ENCODE data around the gene RGS11.

RGS11 gene

GRCh38 chr16:290681-291405 is 15.1 kb upstream of the RGS11 start:
- Histone ChIP-seq H3K18ac (ENCODE audit: low read length) (no peak overlapping the region), H2AFZ (ENCODE audit: insufficient read depth, low read length, poor library complexity) (no peak overlapping the region), H3K4ac (ENCODE audit: low read depth, low read length) (no peak overlapping the region), H4K12ac (ENCODE audit: low read depth, low read length) (no peak overlapping the region), H3K4me3 (ENCODE audit: low read depth, low read length) (no peak overlapping the region), H3K36me3 (ENCODE audit: control insufficient read depth in 1 of 2, insufficient read depth in 2 of 2, low read length in 2 of 2) (peaks cover 62 to 66% of the 10 kb centered on the region in 2 experiments), H2BK120ac (ENCODE audit: insufficient read depth, low read length, poor library complexity) (no peak overlapping the region), H3K9me3 (ENCODE audit: insufficient read depth, low read depth, low read length) (peaks cover 8% of the 10 kb centered on the region), H2AK5ac (ENCODE audit: low read length) (no peak overlapping the region), H3K79me2 (ENCODE audit: control insufficient read depth, insufficient read depth, low read length, poor library complexity) (no peaks in the 10 kb centered on the region), H4K8ac (ENCODE audit: low read depth, low read length) (no peak overlapping the region), H3K4me2 (ENCODE audit: low read length) (no peak overlapping the region), H3K9ac (ENCODE audit: low read length) (no peak overlapping the region), H3K27me3 (ENCODE audit: insufficient read depth, low read length) (no peaks in the 10 kb centered on the region), H3K4me1 (ENCODE audit: control insufficient read depth in 1 of 2, insufficient read depth in 2 of 2, low read length in 2 of 2) (no peaks in the 10 kb centered on the region), H3K27ac (ENCODE audit: low read depth, low read length) (no peak overlapping the region), H3K79me1 (ENCODE audit: low read length) (no peaks in the 10 kb centered on the region), H3K23ac (ENCODE audit: low read length) (no peak overlapping the region), H4K91ac (ENCODE audit: low read depth, low read length) (no peak overlapping the region), H3K14ac (ENCODE audit: low read length) (no peak overlapping the region), H2BK12ac (ENCODE audit: low read length) (no peak overlapping the region), H2BK5ac (ENCODE audit: low read depth, low read length, poor library complexity) (no peak overlapping the region)
- DNase-seq, result no peak
- WGBS (ENCODE audit: extremely low coverage, insufficient coverage, insufficient read length), result no CpG with 5 or more reads among the region's 50 CpGs

GRCh38 chr16:290015-290680 is 14.4 kb upstream of the RGS11 start:
- no CpG with 5 or more reads among the region's 25 CpGs for WGBS (ENCODE audit: extremely low coverage, insufficient coverage, insufficient read length)

GRCh38 chr16:289395-289997 is 13.8 kb upstream of the RGS11 start:
- no peak overlapping the region for H4K91ac ChIP-seq (ENCODE audit: low read depth, low read length)
- WGBS (ENCODE audit: extremely low coverage, insufficient coverage, insufficient read length), result no CpG with 5 or more reads among the region's 22 CpGs
- H3K9ac ChIP-seq (ENCODE audit: low read length), result no peak overlapping the region
- no peak overlapping the region for H3K4me2 ChIP-seq (ENCODE audit: low read length)
- H3K79me1 ChIP-seq (ENCODE audit: low read length), result no peaks in the 10 kb centered on the region
- H2AK5ac ChIP-seq (ENCODE audit: low read length), result no peak overlapping the region
- H4K12ac ChIP-seq (ENCODE audit: low read depth, low read length), result no peak overlapping the region
- H3K4me3 ChIP-seq (ENCODE audit: low read depth, low read length), result no peak overlapping the region
- no peaks in the 10 kb centered on the region for H3K27me3 ChIP-seq (ENCODE audit: insufficient read depth, low read length)
- H2BK120ac ChIP-seq (ENCODE audit: insufficient read depth, low read length, poor library complexity), result no peak overlapping the region
- no peak overlapping the region for H4K8ac ChIP-seq (ENCODE audit: low read depth, low read length)
- DNase-seq, result no peak
- H3K14ac ChIP-seq (ENCODE audit: low read length), result no peak overlapping the region
- H2BK5ac ChIP-seq (ENCODE audit: low read depth, low read length, poor library complexity), result no peak overlapping the region
- no peak overlapping the region for H3K18ac ChIP-seq (ENCODE audit: low read length)
- no peaks in the 10 kb centered on the region for H3K79me2 ChIP-seq (ENCODE audit: control insufficient read depth, insufficient read depth, low read length, poor library complexity)
- peaks cover 10% of the 10 kb centered on the region for H3K9me3 ChIP-seq (ENCODE audit: insufficient read depth, low read depth, low read length)
- no peak overlapping the region for H3K27ac ChIP-seq (ENCODE audit: low read depth, low read length)
- no peaks in the 10 kb centered on the region for H3K4me1 ChIP-seq (ENCODE audit: control insufficient read depth in 1 of 2, insufficient read depth in 2 of 2, low read length in 2 of 2)
- no peak overlapping the region for H2AFZ ChIP-seq (ENCODE audit: insufficient read depth, low read length, poor library complexity)
- peaks cover 64 to 65% of the 10 kb centered on the region in 2 experiments for H3K36me3 ChIP-seq (ENCODE audit: control insufficient read depth in 1 of 2, insufficient read depth in 2 of 2, low read length in 2 of 2)
- no peak overlapping the region for H2BK12ac ChIP-seq (ENCODE audit: low read length)
- H3K4ac ChIP-seq (ENCODE audit: low read depth, low read length), result no peak overlapping the region
- H3K23ac ChIP-seq (ENCODE audit: low read length), result no peak overlapping the region

More at GRCh38 chr16:290015-290680, 14.4 kb upstream of the RGS11 start:
- no peak for DNase-seq
- Histone ChIP-seq H4K12ac (ENCODE audit: low read depth, low read length) (peak overlapping the region; percentile 15), H3K4ac (ENCODE audit: low read depth, low read length) (no peak overlapping the region), H3K14ac (ENCODE audit: low read length) (no peak overlapping the region), H3K79me2 (ENCODE audit: control insufficient read depth, insufficient read depth, low read length, poor library complexity) (no peaks in the 10 kb centered on the region), H3K4me3 (ENCODE audit: low read depth, low read length) (no peak overlapping the region), H3K27ac (ENCODE audit: low read depth, low read length) (no peak overlapping the region), H3K36me3 (ENCODE audit: control insufficient read depth in 1 of 2, insufficient read depth in 2 of 2, low read length in 2 of 2) (peaks cover 62 to 65% of the 10 kb centered on the region in 2 experiments), H2BK5ac (ENCODE audit: low read depth, low read length, poor library complexity) (no peak overlapping the region), H4K91ac (ENCODE audit: low read depth, low read length) (no peak overlapping the region), H4K8ac (ENCODE audit: low read depth, low read length) (no peak overlapping the region), H3K23ac (ENCODE audit: low read length) (no peak overlapping the region), H2AK5ac (ENCODE audit: low read length) (no peak overlapping the region), H3K9ac (ENCODE audit: low read length) (no peak overlapping the region), H3K18ac (ENCODE audit: low read length) (no peak overlapping the region), H3K27me3 (ENCODE audit: insufficient read depth, low read length) (no peaks in the 10 kb centered on the region), H2BK12ac (ENCODE audit: low read length) (no peak overlapping the region), H2AFZ (ENCODE audit: insufficient read depth, low read length, poor library complexity) (no peak overlapping the region), H3K4me2 (ENCODE audit: low read length) (no peak overlapping the region), H3K4me1 (ENCODE audit: control insufficient read depth in 1 of 2, insufficient read depth in 2 of 2, low read length in 2 of 2) (no peaks in the 10 kb centered on the region), H3K79me1 (ENCODE audit: low read length) (no peaks in the 10 kb centered on the region), H2BK120ac (ENCODE audit: insufficient read depth, low read length, poor library complexity) (no peak overlapping the region), H3K9me3 (ENCODE audit: insufficient read depth, low read depth, low read length) (peaks cover 8% of the 10 kb centered on the region)

GRCh38 chr16:287981-288920 is 12.5 kb upstream of the RGS11 start:
- H3K4me2 ChIP-seq (ENCODE audit: low read length), result no peak overlapping the region
- no peak overlapping the region for H3K23ac ChIP-seq (ENCODE audit: low read length)
- H3K79me2 ChIP-seq (ENCODE audit: control insufficient read depth, insufficient read depth, low read length, poor library complexity), result no peaks in the 10 kb centered on the region
- H3K27me3 ChIP-seq (ENCODE audit: insufficient read depth, low read length), result no peaks in the 10 kb centered on the region
- no peak for DNase-seq
- no peak overlapping the region for H2BK5ac ChIP-seq (ENCODE audit: low read depth, low read length, poor library complexity)
- no peak overlapping the region for H3K9ac ChIP-seq (ENCODE audit: low read length)
- no CpG with 5 or more reads among the region's 33 CpGs for WGBS (ENCODE audit: extremely low coverage, insufficient coverage, insufficient read length)
- no peak overlapping the region for H3K4me3 ChIP-seq (ENCODE audit: low read depth, low read length)
- H3K18ac ChIP-seq (ENCODE audit: low read length), result no peak overlapping the region
- H2AK5ac ChIP-seq (ENCODE audit: low read length), result no peak overlapping the region
- no peak overlapping the region for H2AFZ ChIP-seq (ENCODE audit: insufficient read depth, low read length, poor library complexity)
- H4K8ac ChIP-seq (ENCODE audit: low read depth, low read length), result no peak overlapping the region
- no peak overlapping the region for H3K14ac ChIP-seq (ENCODE audit: low read length)
- H4K91ac ChIP-seq (ENCODE audit: low read depth, low read length), result no peak overlapping the region
- no peaks in the 10 kb centered on the region for H3K4me1 ChIP-seq (ENCODE audit: control insufficient read depth in 1 of 2, insufficient read depth in 2 of 2, low read length in 2 of 2)
- H3K27ac ChIP-seq (ENCODE audit: low read depth, low read length), result no peak overlapping the region
- no peak overlapping the region for H2BK12ac ChIP-seq (ENCODE audit: low read length)
- H4K12ac ChIP-seq (ENCODE audit: low read depth, low read length), result no peak overlapping the region
- H2BK120ac ChIP-seq (ENCODE audit: insufficient read depth, low read length, poor library complexity), result no peak overlapping the region
- no peak overlapping the region for H3K4ac ChIP-seq (ENCODE audit: low read depth, low read length)
- H3K79me1 ChIP-seq (ENCODE audit: low read length), result no peaks in the 10 kb centered on the region
- H3K36me3 ChIP-seq (ENCODE audit: control insufficient read depth in 1 of 2, insufficient read depth in 2 of 2, low read length in 2 of 2), result peaks cover 59 to 61% of the 10 kb centered on the region in 2 experiments
- peaks cover 14% of the 10 kb centered on the region for H3K9me3 ChIP-seq (ENCODE audit: insufficient read depth, low read depth, low read length)
